Measurements from ENCODE around the gene HBZ. TPM values are rescaled to one million over a fixed set of nuclear protein-coding genes. Genes with fewer than 3 reads are reported as not detected.
"Not testable (repeated sequence)": the region's sequence is repeated elsewhere in the genome, so short reads cannot be mapped to it uniquely, and the experiment has no call there.

The HBZ gene
- total and polyA plus RNA-seq, 4 donors, result 0.09 to 9.2 (median 0.37) TPM; not detected in 1

- peaks cover 0 to 2% (median 0%) of the 10 kb centered on the region in 4 donors for H3K9me3 ChIP-seq (ENCODE audit: control insufficient read depth in 4 of 4, insufficient read depth in 3 of 4, low read length in 3 of 4)
- DNase-seq (no peak), ATAC-seq (ENCODE audit: insufficient read depth, low FRiP score) (no peak)
- TF ChIP-seq CTCF (IDR thresholded peaks at IDR 0.05; ENCODE audit: control extremely low read depth, extremely low read depth), result no peak
- no peaks in the 10 kb centered on the region for H3K36me3 ChIP-seq (ENCODE audit: control insufficient read depth in 4 of 4, insufficient read depth in 4 of 4, low read length in 4 of 4)
- no peak overlapping the region for H3K9ac ChIP-seq (ENCODE audit: insufficient read depth in 1 of 2, low read length in 2 of 2)
- H3K4me1 ChIP-seq (ENCODE audit: control insufficient read depth in 5 of 5, insufficient read depth in 5 of 5, low read length in 5 of 5), result peaks cover 0 to 12% (median 0%) of the 10 kb centered on the region in 5 donors
- H3K4me3 ChIP-seq, result no peak overlapping the region
- WGBS, 2 donors, result 10 to 12% methylated on average over 11 of the region's 11 CpGs
- H3K27me3 ChIP-seq (ENCODE audit: control insufficient read depth in 3 of 3, insufficient read depth in 3 of 3, low read length in 2 of 3), result peaks cover 10 to 65% (median 50%) of the 10 kb centered on the region in 3 donors
- H3K27ac ChIP-seq (ENCODE audit: low read depth in 1 of 2, low read length in 1 of 2), result no peak overlapping the region
Measured at GRCh38 chr16:167122-167690, 14.8 kb downstream of the HBZ start.

- H3K4me3 ChIP-seq, result no peak overlapping the region
- H3K27ac ChIP-seq (ENCODE audit: low read depth in 1 of 2, low read length in 1 of 2), result no peak overlapping the region
- ATAC-seq (ENCODE audit: insufficient read depth, low FRiP score) (no peak), DNase-seq (no peak)
- H3K36me3 ChIP-seq (ENCODE audit: control insufficient read depth in 4 of 4, insufficient read depth in 4 of 4, low read length in 4 of 4), result no peaks in the 10 kb centered on the region
- peaks cover 0 to 2% (median 0%) of the 10 kb centered on the region in 4 donors for H3K9me3 ChIP-seq (ENCODE audit: control insufficient read depth in 4 of 4, insufficient read depth in 3 of 4, low read length in 3 of 4)
- WGBS, 2 donors, result 60 to 72% methylated on average over 6 of the region's 6 CpGs
- no peak overlapping the region for H3K9ac ChIP-seq (ENCODE audit: insufficient read depth in 1 of 2, low read length in 2 of 2)
- peaks cover 10 to 58% (median 47%) of the 10 kb centered on the region in 3 donors for H3K27me3 ChIP-seq (ENCODE audit: control insufficient read depth in 3 of 3, insufficient read depth in 3 of 3, low read length in 2 of 3)
- H3K4me1 ChIP-seq (ENCODE audit: control insufficient read depth in 5 of 5, insufficient read depth in 5 of 5, low read length in 5 of 5), result peaks cover 0 to 12% (median 0%) of the 10 kb centered on the region in 5 donors
- no peak for TF ChIP-seq CTCF (IDR thresholded peaks at IDR 0.05; ENCODE audit: control extremely low read depth, extremely low read depth)
Measured at GRCh38 chr16:168424-168823, 16.0 kb downstream of the HBZ start.

- ATAC-seq (ENCODE audit: insufficient read depth, low FRiP score), result no peak
- TF ChIP-seq CTCF (IDR thresholded peaks at IDR 0.05; ENCODE audit: control extremely low read depth, extremely low read depth), result no peak
- H3K9me3 ChIP-seq (ENCODE audit: control insufficient read depth in 4 of 4, insufficient read depth in 3 of 4, low read length in 3 of 4), result peaks cover 0 to 2% (median 0%) of the 10 kb centered on the region in 4 donors
- DNase-seq, result no peak
- H3K4me3 ChIP-seq, result no peak overlapping the region
- 34 to 53% methylated on average over 3 of the region's 3 CpGs for WGBS, 2 donors
- H3K9ac ChIP-seq (ENCODE audit: insufficient read depth in 1 of 2, low read length in 2 of 2), result no peak overlapping the region
- no peaks in the 10 kb centered on the region for H3K36me3 ChIP-seq (ENCODE audit: control insufficient read depth in 4 of 4, insufficient read depth in 4 of 4, low read length in 4 of 4)
- H3K27me3 ChIP-seq (ENCODE audit: control insufficient read depth in 3 of 3, insufficient read depth in 3 of 3, low read length in 2 of 3), result peaks cover 10 to 56% (median 47%) of the 10 kb centered on the region in 3 donors
- no peak overlapping the region for H3K27ac ChIP-seq (ENCODE audit: low read depth in 1 of 2, low read length in 1 of 2)
- H3K4me1 ChIP-seq (ENCODE audit: control insufficient read depth in 5 of 5, insufficient read depth in 5 of 5, low read length in 5 of 5), result peaks cover 0 to 12% (median 0%) of the 10 kb centered on the region in 5 donors
Measured at GRCh38 chr16:169014-169413, 16.6 kb downstream of the HBZ start.

- Histone ChIP-seq H3K4me1 (ENCODE audit: control insufficient read depth in 5 of 5, insufficient read depth in 5 of 5, low read length in 5 of 5) (peaks cover 0 to 11% (median 0%) of the 10 kb centered on the region in 5 donors), H3K27me3 (ENCODE audit: control insufficient read depth in 3 of 3, insufficient read depth in 3 of 3, low read length in 2 of 3) (peaks cover 10 to 61% (median 54%) of the 10 kb centered on the region in 3 donors)
- not testable (repeated sequence) for H3K36me3 ChIP-seq (ENCODE audit: control insufficient read depth in 4 of 4, insufficient read depth in 4 of 4, low read length in 4 of 4); H3K9me3 ChIP-seq (ENCODE audit: control insufficient read depth in 4 of 4, insufficient read depth in 3 of 4, low read length in 3 of 4); ATAC-seq (ENCODE audit: insufficient read depth, low FRiP score); H3K9ac ChIP-seq (ENCODE audit: insufficient read depth in 1 of 2, low read length in 2 of 2); H3K27ac ChIP-seq (ENCODE audit: low read depth in 1 of 2, low read length in 1 of 2); H3K4me3 ChIP-seq
- WGBS, 2 donors, result 3% methylated on average over 5 of the region's 5 CpGs
- DNase-seq, result peak; percentile 49 to 58 (median 56)
Measured at GRCh38 chr16:170088-170507, 17.7 kb downstream of the HBZ start.

Data from lung (tissue), 12 donors.